Rectal smooth muscle tissue (tissue), 1 donor: Measurements from ENCODE around the gene SHISA3.
"Not testable (repeated sequence)": the region's sequence is repeated elsewhere in the genome, so short reads cannot be mapped to it uniquely, and the experiment has no call there.

ENCODE experiments used
- H3K27ac ChIP-seq: one replicate; pipeline ENCODE4 v1.7.0; 2013; ENCODE audit warnings: low read depth, low read length, inconsistent platforms
- H3K27me3 ChIP-seq: one replicate; pipeline ENCODE4 v1.7.0; 2013; ENCODE audit warnings: low read length; ENCODE audit not compliant: control insufficient read depth, insufficient read depth
- H3K36me3 ChIP-seq: one replicate; pipeline ENCODE4 v1.7.0; 2013; ENCODE audit warnings: low read length; ENCODE audit not compliant: control insufficient read depth, insufficient read depth
- H3K4me1 ChIP-seq: one replicate; pipeline ENCODE4 v1.7.0; 2013; ENCODE audit warnings: low read length; ENCODE audit not compliant: control insufficient read depth, insufficient read depth
- H3K4me3 ChIP-seq: one replicate; pipeline ENCODE4 v1.7.0; 2013; ENCODE audit warnings: low read length
- H3K9ac ChIP-seq: one replicate; pipeline ENCODE4 v1.7.0; 2013; ENCODE audit warnings: low read length

SHISA3 gene

GRCh38 chr4:42366959-42367358 is 30.3 kb upstream of the SHISA3 start:
- Histone ChIP-seq H3K9ac (no peak overlapping the region), H3K27me3 (no peaks in the 10 kb centered on the region), H3K4me3 (no peak overlapping the region), H3K4me1 (no peaks in the 10 kb centered on the region), H3K27ac (no peak overlapping the region), H3K36me3 (no peaks in the 10 kb centered on the region)

- no peak overlapping the region for H3K27ac ChIP-seq
- H3K27me3 ChIP-seq, result no peaks in the 10 kb centered on the region
- H3K36me3 ChIP-seq, result no peaks in the 10 kb centered on the region
- no peaks in the 10 kb centered on the region for H3K4me1 ChIP-seq
- no peak overlapping the region for H3K9ac ChIP-seq
- H3K4me3 ChIP-seq, result no peak overlapping the region
Measured at GRCh38 chr4:42369489-42369888, 27.8 kb upstream of the SHISA3 start.

GRCh38 chr4:42371305-42372252 is 25.7 kb upstream of the SHISA3 start:
- no peak overlapping the region for H3K9ac ChIP-seq
- H3K27me3 ChIP-seq, result no peaks in the 10 kb centered on the region
- no peaks in the 10 kb centered on the region for H3K4me1 ChIP-seq
- H3K27ac ChIP-seq, result no peak overlapping the region
- no peak overlapping the region for H3K4me3 ChIP-seq
- H3K36me3 ChIP-seq, result no peaks in the 10 kb centered on the region

- not testable (repeated sequence) for H3K36me3 ChIP-seq, H3K27ac ChIP-seq, H3K4me1 ChIP-seq, H3K4me3 ChIP-seq, H3K27me3 ChIP-seq, H3K9ac ChIP-seq
Measured at GRCh38 chr4:42372303-42372702, 25.0 kb upstream of the SHISA3 start.

GRCh38 chr4:42377497-42377896 is 19.8 kb upstream of the SHISA3 start:
- no peak overlapping the region for H3K4me3 ChIP-seq
- H3K27ac ChIP-seq, result no peak overlapping the region
- H3K9ac ChIP-seq, result no peak overlapping the region
- no peaks in the 10 kb centered on the region for H3K4me1 ChIP-seq
- no peaks in the 10 kb centered on the region for H3K36me3 ChIP-seq
- H3K27me3 ChIP-seq, result no peaks in the 10 kb centered on the region

- H3K4me3 ChIP-seq, result no peak overlapping the region
- no peak overlapping the region for H3K27ac ChIP-seq
- no peaks in the 10 kb centered on the region for H3K27me3 ChIP-seq
- no peak overlapping the region for H3K9ac ChIP-seq
- no peaks in the 10 kb centered on the region for H3K4me1 ChIP-seq
- H3K36me3 ChIP-seq, result no peaks in the 10 kb centered on the region
Measured at GRCh38 chr4:42381666-42382065, 15.6 kb upstream of the SHISA3 start.

- H3K36me3 ChIP-seq, result no peaks in the 10 kb centered on the region
- no peak overlapping the region for H3K4me3 ChIP-seq
- no peaks in the 10 kb centered on the region for H3K27me3 ChIP-seq
- H3K4me1 ChIP-seq, result no peaks in the 10 kb centered on the region
- no peak overlapping the region for H3K27ac ChIP-seq
- no peak overlapping the region for H3K9ac ChIP-seq
Measured at GRCh38 chr4:42385516-42385915, 11.8 kb upstream of the SHISA3 start.

GRCh38 chr4:42390622-42391354 is 6.5 kb upstream of the SHISA3 start:
- Histone ChIP-seq H3K27ac (no peak overlapping the region), H3K4me3 (no peak overlapping the region), H3K36me3 (no peaks in the 10 kb centered on the region)

GRCh38 chr4:42391355-42391664 is 6.0 kb upstream of the SHISA3 start:
- no peak overlapping the region for H3K27ac ChIP-seq
- H3K9ac ChIP-seq, result no peak overlapping the region
- no peak overlapping the region for H3K4me3 ChIP-seq
- no peaks in the 10 kb centered on the region for H3K4me1 ChIP-seq
- no peaks in the 10 kb centered on the region for H3K36me3 ChIP-seq
- peaks cover 1% of the 10 kb centered on the region for H3K27me3 ChIP-seq

More at GRCh38 chr4:42390622-42391354, 6.5 kb upstream of the SHISA3 start:
- no peaks in the 10 kb centered on the region for H3K27me3 ChIP-seq
- H3K4me1 ChIP-seq, result no peaks in the 10 kb centered on the region
- no peak overlapping the region for H3K9ac ChIP-seq

- peaks cover 5% of the 10 kb centered on the region for H3K27me3 ChIP-seq
- H3K27ac ChIP-seq, result no peak overlapping the region
- no peak overlapping the region for H3K9ac ChIP-seq
- H3K4me1 ChIP-seq, result no peaks in the 10 kb centered on the region
- no peaks in the 10 kb centered on the region for H3K36me3 ChIP-seq
- no peak overlapping the region for H3K4me3 ChIP-seq
Measured at GRCh38 chr4:42391981-42392380, 5.3 kb upstream of the SHISA3 start.

- no peaks in the 10 kb centered on the region for H3K36me3 ChIP-seq
- H3K4me3 ChIP-seq, result no peak overlapping the region
- H3K27me3 ChIP-seq, result peaks cover 5% of the 10 kb centered on the region
- no peaks in the 10 kb centered on the region for H3K4me1 ChIP-seq
- no peak overlapping the region for H3K27ac ChIP-seq
- H3K9ac ChIP-seq, result no peak overlapping the region
Measured at GRCh38 chr4:42392436-42392835, 4.9 kb upstream of the SHISA3 start.

- no peaks in the 10 kb centered on the region for H3K36me3 ChIP-seq
- no peaks in the 10 kb centered on the region for H3K4me1 ChIP-seq
- no peak overlapping the region for H3K4me3 ChIP-seq
- no peak overlapping the region for H3K27ac ChIP-seq
- H3K9ac ChIP-seq, result no peak overlapping the region
- H3K27me3 ChIP-seq, result peaks cover 8% of the 10 kb centered on the region
Measured at GRCh38 chr4:42395595-42395994, 1.7 kb upstream of the SHISA3 start.
